ENCODE data around the gene LPIN3.

Gene LPIN3

GRCh38 chr20:41352106-41352505, 11.5 kb downstream of the LPIN3 start:
- DNase-seq = no peak

- no peak for DNase-seq
Observed at GRCh38 chr20:41352666-41353065, 12.0 kb downstream of the LPIN3 start.

GRCh38 chr20:41353530-41353929, 12.9 kb downstream of the LPIN3 start:
- no peak for DNase-seq

GRCh38 chr20:41355192-41355591, 14.6 kb downstream of the LPIN3 start:
- DNase-seq = no peak

- DNase-seq = no peak
Observed at GRCh38 chr20:41355598-41356203, 15.1 kb downstream of the LPIN3 start.

GRCh38 chr20:41356951-41357350, 16.3 kb downstream of the LPIN3 start:
- DNase-seq = no peak

GRCh38 chr20:41357424-41358163, 17.0 kb downstream of the LPIN3 start:
- DNase-seq = no peak

- DNase-seq = no peak
Observed at GRCh38 chr20:41358230-41358629, 17.6 kb downstream of the LPIN3 start.

GRCh38 chr20:41358717-41359116, 18.1 kb downstream of the LPIN3 start:
- DNase-seq = no peak

- DNase-seq = no peak
Observed at GRCh38 chr20:41359541-41360011, 19.0 kb downstream of the LPIN3 start.

GRCh38 chr20:41360831-41361756, 20.5 kb downstream of the LPIN3 start:
- DNase-seq = no peak

GRCh38 chr20:41361757-41362747, 21.4 kb downstream of the LPIN3 start:
- no peak for DNase-seq

- DNase-seq = no peak
Observed at GRCh38 chr20:41362748-41363140, 22.1 kb downstream of the LPIN3 start.

- no peak for DNase-seq
Observed at GRCh38 chr20:41363601-41364000, 23.0 kb downstream of the LPIN3 start.

- no peak for DNase-seq
Observed at GRCh38 chr20:41364236-41364855, 23.7 kb downstream of the LPIN3 start.

GRCh38 chr20:41364967-41365765, 24.5 kb downstream of the LPIN3 start:
- no peak for DNase-seq

- DNase-seq = no peak
Observed at GRCh38 chr20:41365777-41366545, 25.3 kb downstream of the LPIN3 start.

- DNase-seq = no peak
Observed at GRCh38 chr20:41366546-41367392, 26.1 kb downstream of the LPIN3 start, which contains the start of gene EMILIN3. Gene EMILIN3, minus strand, starts transcription at chr20:41366818. Its CDS starts 184 bp downstream, at chr20:41366634.

- no peak for DNase-seq
Observed at GRCh38 chr20:41367393-41367695, 26.7 kb downstream of the LPIN3 start.

Data from CD4-positive, alpha-beta T cell treated with Interferon alpha-2 for 1 hour (primary cell).